Stimulated activated CD4-positive, alpha-beta T cell treated with anti-CD3 and anti-CD28 coated beads, Interleukin-2, amount 100 ng/mL, for 24 hours (primary cell): ENCODE results near the gene SDHA.
"Not testable (repeated sequence)": the region's sequence is repeated elsewhere in the genome, so short reads cannot be mapped to it uniquely, and the experiment has no call there.

Experiments used
- DNase-seq, 2 donors: peaks; one replicate each; pipeline ENCODE4 v3.0.0-alpha.2; 2020

SDHA gene

DNA sequence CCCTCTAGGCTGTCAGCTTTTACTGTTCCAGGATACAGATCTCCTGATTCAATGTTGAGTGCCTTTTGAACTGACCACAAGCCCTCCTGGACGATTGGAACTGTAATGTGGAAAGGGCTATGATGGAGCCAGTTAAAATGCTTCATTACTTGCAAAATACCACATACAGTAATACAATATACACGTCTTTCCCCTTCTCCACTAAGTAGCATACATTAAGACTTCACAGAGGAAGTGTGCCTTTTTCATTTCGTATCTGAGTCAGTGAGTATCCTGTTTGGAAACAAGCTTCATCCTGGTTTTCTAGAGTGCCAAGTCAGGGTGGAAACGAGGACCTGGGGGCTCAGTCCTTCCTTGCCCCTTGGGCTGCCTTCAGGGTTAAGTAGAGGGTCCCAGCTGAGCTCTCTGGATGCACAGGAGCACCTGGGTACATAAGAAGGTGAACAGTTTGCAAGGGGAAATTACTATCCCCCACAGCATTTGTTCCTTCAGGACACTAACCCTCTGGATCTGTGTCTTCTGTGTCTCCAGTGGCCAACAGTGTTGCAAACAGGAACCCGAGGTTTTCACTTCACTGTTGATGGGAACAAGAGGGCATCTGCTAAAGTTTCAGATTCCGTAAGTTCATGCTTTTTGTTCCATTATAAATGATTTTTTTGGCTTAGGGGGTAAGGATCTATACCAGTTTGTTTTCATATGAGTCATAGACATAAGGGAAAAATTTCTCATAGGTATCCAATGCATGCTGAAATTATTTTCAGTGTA, 5.0 kb downstream of the SDHA start:
- DNase-seq, result not testable (repeated sequence)

DNA sequence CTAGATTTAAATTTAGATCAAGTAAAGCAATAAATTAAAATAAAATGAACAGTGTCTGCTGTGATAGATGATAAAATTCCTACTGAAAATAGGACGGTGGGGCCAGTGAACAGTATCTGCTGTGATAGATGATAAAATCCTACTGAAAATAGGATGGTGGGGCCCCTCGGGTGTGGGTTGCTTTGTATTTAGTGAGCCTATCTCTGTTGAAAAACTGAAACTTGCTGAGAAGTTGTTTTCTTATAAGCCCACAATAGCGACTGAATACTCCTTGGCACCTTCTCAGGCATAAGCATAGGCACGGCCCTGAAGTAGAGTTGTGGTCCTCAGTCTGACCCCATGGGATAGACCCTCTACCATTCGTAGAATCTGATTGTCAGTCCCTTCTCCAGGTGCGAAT, 5.7 kb downstream of the SDHA start:
- DNase-seq, result no peak

DNA sequence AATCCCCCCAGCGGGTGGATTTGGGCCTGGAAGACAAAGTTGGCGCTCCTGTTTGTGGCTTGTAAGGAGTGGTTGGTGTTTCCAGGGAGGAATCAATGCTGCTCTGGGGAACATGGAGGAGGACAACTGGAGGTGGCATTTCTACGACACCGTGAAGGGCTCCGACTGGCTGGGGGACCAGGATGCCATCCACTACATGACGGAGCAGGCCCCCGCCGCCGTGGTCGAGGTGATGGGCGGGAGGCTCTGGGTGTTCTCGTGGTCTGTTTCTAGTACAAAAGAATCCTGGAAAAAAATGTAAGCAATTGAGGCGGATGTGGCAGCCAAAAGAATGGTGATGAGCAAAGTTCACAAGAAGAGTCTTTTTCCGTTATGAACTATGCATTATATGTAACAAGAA, 7.2 kb downstream of the SDHA start:
- DNase-seq, result no peak

DNA sequence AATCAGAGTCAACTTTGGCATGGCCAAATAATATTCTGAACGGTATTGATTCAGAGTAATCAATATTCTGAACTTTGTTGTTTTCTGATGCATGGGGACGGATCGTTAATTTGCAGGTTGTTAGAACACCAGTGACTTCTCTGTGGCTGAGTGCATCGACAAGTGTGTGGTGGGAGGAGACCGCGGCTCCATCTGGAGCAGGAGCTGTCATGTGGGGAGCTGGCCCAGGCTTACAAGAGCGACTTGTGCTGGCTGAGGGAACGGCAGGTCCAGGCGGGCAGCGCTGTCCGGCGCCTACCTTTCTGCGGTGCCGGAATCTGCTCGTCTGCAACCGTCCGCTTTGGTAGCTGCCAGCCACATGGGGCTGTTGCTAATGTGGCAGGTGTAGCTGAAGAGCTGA, 9.3 kb downstream of the SDHA start:
- not testable (repeated sequence) for DNase-seq

DNA sequence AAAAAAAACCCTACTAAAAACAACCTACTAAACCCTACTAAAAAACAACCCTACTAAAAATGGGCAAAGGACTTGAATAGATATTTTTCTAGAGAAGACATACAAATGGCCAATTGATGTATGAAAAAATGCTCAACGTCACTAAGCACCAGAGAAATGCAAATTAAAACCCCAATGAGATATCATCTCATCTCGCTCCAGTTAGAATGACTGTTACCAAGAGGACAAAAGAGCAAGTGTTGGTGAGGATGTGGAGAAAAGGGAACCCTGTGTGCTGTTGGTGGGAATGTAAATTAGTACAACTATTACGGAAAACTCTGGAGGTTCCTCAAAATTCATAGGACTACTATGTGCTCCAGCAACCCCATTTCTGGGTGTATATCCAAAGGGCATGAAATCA, 10.8 kb downstream of the SDHA start:
- DNase-seq, result no peak

DNA sequence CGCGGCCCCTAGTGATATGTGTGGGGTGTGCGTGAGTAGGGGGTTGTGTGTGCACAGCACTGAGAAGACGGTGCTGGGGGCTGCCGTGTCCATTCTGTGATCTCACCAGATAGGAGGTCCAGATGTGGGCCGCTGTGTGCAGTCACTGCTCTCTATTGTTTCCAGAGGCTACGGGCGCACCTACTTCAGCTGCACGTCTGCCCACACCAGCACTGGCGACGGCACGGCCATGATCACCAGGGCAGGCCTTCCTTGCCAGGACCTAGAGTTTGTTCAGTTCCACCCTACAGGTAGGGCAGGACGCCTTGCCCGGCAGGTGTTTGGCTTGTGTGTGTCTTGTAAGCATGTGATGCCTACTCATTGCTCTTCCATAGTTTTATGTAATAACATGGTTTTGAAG, 12.6 kb downstream of the SDHA start:
- no peak for DNase-seq

DNA sequence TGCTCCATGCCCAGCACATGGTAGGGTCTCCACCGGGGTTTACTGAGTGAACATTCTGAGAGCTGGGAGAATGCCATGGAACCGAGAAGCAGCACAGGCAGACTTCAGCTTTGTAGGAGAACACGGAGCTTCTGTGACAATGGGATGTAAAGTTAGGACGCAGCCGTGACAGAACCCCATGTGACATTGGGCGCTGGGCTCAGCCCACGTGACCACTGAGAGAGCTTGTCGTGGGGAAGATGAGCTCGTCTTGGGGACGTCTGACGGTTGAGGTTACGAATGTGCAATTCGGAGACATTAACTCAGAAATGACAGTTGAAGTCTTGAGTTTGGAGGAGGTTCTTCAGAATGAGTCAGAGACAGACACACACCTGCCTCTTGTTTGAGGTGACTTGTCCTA, 13.5 kb downstream of the SDHA start:
- no peak for DNase-seq

DNA sequence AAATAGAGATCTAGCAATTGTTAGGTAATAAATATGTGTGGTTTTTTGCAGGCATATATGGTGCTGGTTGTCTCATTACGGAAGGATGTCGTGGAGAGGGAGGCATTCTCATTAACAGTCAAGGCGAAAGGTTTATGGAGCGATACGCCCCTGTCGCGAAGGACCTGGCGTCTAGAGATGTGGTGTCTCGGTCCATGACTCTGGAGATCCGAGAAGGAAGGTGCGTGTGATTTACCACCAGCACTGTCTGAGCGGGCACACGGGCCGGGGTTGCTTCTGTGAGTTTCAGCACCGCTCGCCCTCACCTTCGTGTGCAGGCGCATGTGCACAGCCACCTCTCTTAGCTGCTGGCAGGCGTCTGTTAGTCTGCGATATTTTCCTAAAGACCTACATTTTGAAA, 15.3 kb downstream of the SDHA start:
- DNase-seq, result not testable (repeated sequence)

DNA sequence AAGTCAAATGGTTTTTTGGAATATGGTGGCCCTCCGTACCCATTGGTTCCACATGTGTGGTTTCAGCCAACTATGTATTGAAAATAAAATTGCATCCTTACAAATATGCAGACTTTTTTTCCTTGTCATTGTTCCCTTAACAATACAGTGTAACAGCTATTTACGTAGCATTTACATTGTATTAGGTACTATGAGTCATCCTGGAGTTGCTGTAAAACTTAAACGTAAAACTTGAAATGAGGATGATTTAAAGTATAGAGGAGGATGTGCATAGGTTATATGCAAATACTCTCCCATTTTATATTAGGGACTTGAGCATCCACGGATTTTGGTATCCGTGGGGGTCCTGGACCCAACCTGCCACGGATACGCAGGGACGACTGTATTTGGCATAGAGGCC, 16.3 kb downstream of the SDHA start:
- DNase-seq, result no peak

DNA sequence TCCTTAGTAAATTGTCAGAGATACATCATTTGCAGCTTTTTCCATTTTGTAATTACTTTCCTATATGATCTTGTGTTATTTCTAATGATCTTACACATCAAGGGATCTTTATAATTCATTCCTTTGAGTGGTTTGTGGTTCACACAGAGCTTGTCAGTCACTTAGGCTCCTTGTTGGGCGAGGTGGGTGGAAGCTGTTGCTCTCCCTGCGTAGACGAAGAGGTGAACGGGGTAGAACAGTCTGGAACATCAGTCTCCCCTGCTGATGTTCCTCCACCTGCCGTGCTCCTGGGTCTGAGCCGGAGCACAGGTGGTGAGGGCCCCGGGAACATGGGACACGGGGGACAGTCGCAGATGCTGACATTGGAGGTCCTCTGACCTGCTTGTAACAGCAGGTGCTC, 17.4 kb downstream of the SDHA start:
- DNase-seq, result not testable (repeated sequence)

DNA sequence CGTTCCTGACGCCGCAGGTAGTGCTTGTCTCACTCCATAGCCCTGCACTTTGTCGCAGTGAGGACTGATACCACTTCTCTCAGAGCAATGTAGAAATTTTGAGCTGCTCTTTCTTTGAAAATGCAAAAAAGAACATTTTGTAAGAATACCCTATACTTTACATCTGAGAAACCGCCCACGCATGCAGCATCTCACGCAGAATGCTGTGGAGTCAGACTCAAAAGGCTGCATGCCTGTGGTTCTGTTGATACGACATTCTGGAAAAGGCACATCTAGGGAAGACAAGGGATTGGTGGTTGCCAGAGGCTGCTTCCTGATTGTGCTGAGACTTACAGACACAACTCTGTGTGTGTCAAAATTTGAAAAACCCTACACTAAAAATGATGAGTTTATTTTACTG, 19.8 kb downstream of the SDHA start:
- not testable (repeated sequence) for DNase-seq

DNA sequence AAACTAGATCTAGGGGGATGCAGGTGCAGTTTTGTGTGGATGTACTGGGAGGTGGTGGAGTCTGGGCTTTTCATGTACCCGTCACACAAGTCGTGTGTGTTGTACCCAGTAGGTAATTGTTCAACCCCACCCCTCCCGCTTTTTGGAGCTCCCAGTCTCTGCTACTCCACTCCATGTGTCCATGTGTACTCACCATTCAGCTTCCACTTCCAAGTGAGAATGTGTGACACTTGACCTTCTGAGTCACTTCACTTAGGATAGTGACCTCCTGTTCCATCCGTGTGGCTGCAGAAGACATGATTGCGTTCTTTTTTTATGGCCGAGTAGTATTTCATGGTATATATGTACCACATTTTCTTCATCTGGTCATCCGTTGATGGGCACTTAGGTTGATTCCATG, 22.4 kb downstream of the SDHA start:
- not testable (repeated sequence) for DNase-seq

DNA sequence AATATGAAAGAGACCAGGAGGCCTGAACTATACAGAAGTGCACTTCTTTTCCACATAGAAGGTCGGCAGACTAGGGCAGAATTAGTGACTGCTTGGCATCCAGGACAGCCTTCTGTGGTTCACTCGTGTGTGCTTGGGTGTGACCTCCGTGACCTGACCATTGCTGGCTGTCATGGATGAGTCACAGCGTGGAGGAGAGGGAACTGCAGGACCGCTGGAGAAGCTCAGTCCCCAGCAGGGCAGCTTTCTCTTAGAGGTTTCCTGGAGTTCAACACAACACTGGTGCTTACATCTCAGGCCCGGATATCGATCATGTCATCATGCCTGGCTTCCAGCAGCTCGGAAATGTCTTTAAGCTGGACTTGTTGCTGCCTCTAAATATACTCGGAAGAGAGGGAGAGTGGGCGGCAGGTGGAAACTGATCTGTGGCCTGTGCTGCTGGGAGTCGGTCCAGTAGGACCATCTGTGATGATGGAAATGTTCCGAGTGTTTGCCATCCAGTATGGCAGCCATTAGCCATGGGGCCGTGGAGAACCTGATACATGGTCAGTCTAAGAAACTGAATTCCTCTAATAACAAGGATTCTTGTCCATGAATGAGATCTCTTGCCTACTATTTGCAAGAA, 23.0 kb downstream of the SDHA start:
- DNase-seq, result not testable (repeated sequence)

DNA sequence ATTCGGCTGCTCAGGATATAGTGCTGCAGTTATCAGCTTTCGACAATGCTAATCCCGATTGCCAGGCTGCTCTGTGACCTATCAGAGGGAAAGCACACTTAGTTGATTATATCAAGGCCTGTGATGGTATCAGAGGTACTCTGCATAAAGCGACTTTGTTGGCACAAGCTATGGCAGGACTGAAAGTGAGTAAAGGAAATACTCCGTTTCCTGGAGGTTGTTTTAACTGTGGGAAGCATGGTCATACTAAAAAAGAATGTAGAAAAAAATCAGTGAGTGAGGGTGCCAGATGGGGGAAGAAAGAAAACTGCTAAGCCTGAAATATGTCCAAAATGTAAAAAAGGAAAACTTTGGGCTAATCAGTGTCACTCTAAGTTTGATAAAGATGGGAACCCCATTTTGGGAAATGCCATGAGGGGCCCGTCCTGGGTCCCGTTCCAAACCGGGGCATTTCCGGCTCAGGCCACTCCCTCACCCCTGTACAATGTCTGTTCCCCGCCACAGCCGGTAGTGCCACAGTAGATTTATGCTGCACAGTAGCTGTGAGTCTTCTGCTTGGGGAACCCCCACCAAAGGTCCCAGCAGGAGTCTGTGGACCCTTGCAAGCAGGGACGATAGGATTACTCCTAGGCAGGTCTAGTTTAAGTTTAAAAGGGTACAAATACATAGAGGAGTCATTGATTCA, 25.7 kb downstream of the SDHA start:
- DNase-seq, result peak in 1 of 2 donors; percentile 45

DNA sequence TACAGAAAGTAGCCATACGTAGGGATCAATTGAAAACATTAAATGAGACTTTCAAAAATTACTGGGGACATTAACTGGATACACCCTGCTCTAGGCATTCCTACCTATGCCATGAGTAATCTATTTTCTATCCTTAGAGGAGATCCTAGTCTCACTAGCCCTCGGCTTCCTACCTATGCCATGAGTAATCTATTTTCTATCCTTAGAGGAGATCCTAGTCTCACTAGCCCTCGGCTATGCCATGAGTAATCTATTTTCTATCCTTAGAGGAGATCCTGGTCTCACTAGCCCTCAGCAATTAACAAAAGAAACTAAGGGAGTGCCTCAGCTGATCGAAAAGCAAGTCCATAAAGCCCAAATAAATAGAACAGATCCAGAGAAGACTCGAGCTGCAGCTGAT, 27.6 kb downstream of the SDHA start:
- DNase-seq, result not testable (repeated sequence)

DNA sequence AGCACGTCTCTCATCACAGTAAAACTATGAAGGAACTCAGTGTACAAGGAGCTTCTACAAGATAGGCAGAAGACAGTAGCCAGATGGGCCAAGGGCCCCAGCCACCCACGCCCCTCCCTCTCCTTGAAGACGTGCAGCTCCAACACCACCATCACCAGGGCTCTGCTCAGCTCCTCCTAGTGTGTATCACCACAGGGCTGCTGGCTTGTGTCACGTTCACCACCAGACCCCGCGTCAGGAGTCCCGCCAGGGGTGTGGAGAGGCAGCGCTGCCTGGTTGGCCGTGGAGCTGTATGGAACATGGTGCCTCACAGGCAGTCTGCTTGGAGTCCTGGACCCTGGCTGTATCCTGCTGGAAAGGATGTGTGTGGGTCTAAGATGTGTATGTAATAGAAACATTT, 32.3 kb downstream of the SDHA start:
- DNase-seq, result not testable (repeated sequence)

DNA sequence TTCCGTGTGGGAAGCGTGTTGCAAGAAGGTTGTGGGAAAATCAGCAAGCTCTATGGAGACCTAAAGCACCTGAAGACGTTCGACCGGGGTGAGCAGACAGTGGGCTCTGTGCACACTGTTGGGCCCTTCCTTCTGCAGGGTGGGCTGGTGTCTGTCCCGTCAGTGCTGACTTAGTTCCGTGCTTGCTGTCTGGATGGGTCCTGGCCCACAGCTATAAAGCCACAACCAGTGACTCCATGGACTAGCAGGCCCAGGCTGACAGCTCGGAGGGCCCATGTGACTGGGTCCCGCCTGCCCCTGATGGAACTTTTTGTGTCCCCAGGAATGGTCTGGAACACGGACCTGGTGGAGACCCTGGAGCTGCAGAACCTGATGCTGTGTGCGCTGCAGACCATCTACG, 32.9 kb downstream of the SDHA start:
- DNase-seq, result not testable (repeated sequence)

DNA sequence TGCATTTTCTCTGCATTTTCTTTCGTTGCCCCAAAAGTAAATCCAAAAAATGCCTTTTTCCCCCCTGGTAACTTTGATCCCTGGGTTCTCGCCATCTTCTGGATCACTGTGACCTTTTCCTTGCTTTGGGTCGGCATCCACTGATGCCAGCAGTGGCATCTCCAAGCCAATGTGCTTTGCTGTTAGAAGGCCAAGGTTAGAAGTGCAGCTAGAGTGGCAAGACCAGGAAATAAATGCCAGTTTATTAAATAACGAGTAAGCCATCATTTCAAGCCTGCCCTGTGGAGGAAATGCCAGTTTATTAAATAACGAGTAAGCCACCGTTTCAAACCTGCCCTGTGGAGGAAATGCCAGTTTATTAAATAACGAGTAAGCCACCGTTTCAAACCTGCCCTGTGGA, 33.4 kb downstream of the SDHA start:
- DNase-seq, result not testable (repeated sequence)

DNA sequence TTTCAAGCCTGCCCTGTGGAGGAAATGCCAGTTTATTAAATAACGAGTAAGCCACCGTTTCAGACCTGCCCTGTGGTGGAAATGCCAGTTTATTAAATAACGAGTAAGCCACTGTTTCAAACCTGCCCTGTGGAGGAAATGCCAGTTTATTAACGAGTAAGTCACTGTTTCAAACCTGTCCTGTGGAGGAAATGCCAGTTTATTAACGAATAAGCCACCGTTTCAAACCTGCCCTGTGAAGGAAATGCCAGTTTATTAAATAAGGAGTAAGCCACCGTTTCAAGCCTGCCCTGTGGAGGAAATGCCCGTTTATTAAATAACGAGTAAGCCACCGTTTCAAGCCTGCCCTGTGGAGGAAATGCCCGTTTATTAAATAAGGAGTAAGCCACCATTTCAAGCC, 33.9 kb downstream of the SDHA start:
- DNase-seq, result not testable (repeated sequence)

DNA sequence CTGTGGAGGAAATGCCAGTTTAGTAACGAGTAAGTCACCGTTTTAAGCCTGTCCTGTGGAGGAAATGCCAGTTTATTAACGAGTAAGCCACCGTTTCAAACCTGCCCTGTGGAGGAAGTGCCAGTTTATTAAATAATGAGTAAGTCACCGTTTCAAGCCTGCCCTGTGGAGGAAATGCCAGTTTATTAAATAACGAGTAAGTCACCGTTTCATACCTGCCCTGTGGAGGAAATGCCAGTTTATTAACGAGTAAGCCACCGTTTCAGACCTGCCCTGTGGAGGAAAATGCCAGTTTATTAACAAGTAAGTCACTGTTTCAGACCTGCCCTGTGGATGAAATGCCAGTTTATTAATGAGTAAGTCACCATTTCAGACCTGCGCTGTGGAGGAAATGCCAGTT, 34.4 kb downstream of the SDHA start:
- no peak for DNase-seq

DNA sequence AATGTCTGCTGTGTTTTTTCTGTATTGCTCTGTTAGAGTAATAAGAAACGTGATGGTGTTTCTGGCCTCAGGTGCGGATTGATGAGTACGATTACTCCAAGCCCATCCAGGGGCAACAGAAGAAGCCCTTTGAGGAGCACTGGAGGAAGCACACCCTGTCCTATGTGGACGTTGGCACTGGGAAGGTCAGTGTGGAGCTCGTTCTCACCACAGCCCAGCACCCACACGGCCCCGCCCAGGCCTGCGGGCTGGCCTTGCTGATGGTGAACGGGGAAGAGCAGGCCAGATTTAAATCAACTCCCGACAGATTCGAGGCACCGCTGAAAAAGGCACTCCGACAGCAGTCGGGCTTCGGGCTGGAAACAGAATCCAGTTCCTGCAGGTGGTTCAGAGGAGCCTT, 36.2 kb downstream of the SDHA start:
- DNase-seq, result not testable (repeated sequence)

DNA sequence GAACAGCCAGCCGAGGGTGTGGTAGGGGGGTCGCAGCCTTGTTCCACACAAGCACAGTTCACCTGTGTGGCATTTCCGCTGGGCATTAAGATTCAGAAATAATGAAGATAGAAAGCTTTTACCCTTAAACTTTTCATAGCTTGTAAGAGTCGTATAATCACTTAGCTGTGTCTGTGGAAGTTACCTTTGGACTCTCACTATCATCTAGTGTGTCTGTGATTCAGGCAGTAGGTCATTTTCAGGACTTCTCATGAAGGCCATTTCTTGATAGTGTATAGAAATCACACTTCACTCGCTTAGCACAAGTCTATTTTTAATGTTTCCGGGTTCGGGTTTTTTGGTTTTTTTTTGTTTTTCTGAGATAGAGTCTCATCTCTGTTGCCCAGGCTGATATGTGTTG, 37.0 kb downstream of the SDHA start:
- DNase-seq, result not testable (repeated sequence)

DNA sequence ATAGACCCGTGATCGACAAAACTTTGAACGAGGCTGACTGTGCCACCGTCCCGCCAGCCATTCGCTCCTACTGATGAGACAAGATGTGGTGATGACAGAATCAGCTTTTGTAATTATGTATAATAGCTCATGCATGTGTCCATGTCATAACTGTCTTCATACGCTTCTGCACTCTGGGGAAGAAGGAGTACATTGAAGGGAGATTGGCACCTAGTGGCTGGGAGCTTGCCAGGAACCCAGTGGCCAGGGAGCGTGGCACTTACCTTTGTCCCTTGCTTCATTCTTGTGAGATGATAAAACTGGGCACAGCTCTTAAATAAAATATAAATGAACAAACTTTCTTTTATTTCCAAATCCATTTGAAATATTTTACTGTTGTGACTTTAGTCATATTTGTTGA, 38.2 kb downstream of the SDHA start:
- not testable (repeated sequence) for DNase-seq

DNA sequence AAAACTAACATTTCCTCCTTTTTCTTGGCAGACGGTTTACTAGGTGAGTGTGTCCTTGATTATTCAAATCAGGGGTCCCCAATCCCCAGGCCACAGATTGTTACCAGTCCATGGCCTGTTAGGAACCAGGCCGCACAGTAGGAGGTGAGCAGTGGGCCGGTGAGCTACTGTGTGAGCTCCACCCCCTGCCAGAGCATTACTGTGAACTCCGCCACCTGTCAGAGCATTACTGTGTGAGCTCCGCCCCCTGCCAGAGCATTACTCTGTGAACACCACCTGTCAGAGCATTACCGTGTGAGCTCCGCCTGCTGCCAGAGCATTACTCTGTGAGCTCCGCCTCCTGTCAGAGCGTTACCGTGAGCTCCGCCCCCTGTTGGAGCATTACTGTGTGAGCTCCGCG, 39.0 kb downstream of the SDHA start:
- DNase-seq, result no peak
